Esophagus squamous epithelium (tissue), 5 donors: ENCODE data around the gene DNAH3. TPM values are rescaled to one million over a fixed set of nuclear protein-coding genes. Genes with fewer than 3 reads are reported as not detected.
A peak's percentile ranks its signal among the peaks of the same experiment; 100 is the strongest.

Experiments
- DNase-seq: peaks from one replicate; lab custom pipeline; 2025; lab: John Stamatoyannopoulos, UW
- H3K27ac ChIP-seq, 4 donors: fragments of 200-600 bp; sonication (generic); one replicate each; pipeline ENCODE4 v1.5.1; 2016 to 2019; ENCODE audit warnings: mild to moderate bottlenecking in 1 of 4
- H3K27me3 ChIP-seq, 4 donors: fragments of 200-600 bp; sonication (generic); 1 replicate in 3 of 4; 2 replicates in 1 of 4; pipeline versions ENCODE4 v1.5.1 to v1.6.0; 2017 to 2021; ENCODE audit warnings: antibody characterized with exemption in 1 of 4
- H3K36me3 ChIP-seq, 3 donors: fragments of 200-600 bp; sonication (generic); one replicate each; pipeline ENCODE4 v1.5.1; 2016 to 2019
- H3K4me1 ChIP-seq, 3 donors: fragments of 200-600 bp; sonication (generic); one replicate each; pipeline ENCODE4 v1.5.1; 2017 to 2019
- H3K4me3 ChIP-seq, 4 donors: fragments of 200-600 bp; sonication (generic); 1 replicate in 3 of 4; 2 replicates in 1 of 4; pipeline ENCODE4 v1.5.1; 2016 to 2019; ENCODE audit warnings: mild to moderate bottlenecking in 2 of 4, moderate library complexity in 1 of 4
- H3K9me3 ChIP-seq, 3 donors: fragments of 200-600 bp; sonication (generic); one replicate each; pipeline ENCODE4 v1.5.1; 2016 to 2019
- POLR2A ChIP-seq, 4 donors: fragments of 450-650 bp; IDR thresholded peaks; one replicate each; pipeline ENCODE4 v1.6.1; 2017; ENCODE audit warnings: antibody characterized with exemption in 4 of 4, mild to moderate bottlenecking in 4 of 4, moderate library complexity in 3 of 4
- WGBS, 2 donors: methylation state at CpG; one replicate each; pipeline ENCODE4 v1.1.5; 2018; 5-methylcytosine and 5-hydroxymethylcytosine counted together
- intact Hi-C: fragments of 100-400 bp; cut with DNase I; formaldehyde crosslinking; loops from one replicate; pipeline ENCODE4 v1.15.0; 2022
- total RNA-seq, 4 donors: library from RNA; depleted of rRNA; stranded (reverse); fragments of >200 nt; gene quantifications; one replicate each; pipeline ENCODE4 v1.1.0, GENCODE V29; 2016
- TF ChIP-seq, protein P1 (sequence below), 6 experiments: fragments of 450-650 bp in 4 of 6; fragments of 200-600 bp in 2 of 6; sonication (generic) in 2 of 6; IDR thresholded peaks; one replicate each; pipeline ENCODE4 v1.5.1; 2016 to 2019; ENCODE audit warnings: antibody characterized with exemption in 6 of 6, mild to moderate bottlenecking in 4 of 6, moderate library complexity in 4 of 6
- donor health status: DM: yes; HTN: yes; CAD: no.

Gene DNAH3
- total RNA-seq, 4 donors from 2014 or later: 0.57 TPM; not detected in 2

DNA sequence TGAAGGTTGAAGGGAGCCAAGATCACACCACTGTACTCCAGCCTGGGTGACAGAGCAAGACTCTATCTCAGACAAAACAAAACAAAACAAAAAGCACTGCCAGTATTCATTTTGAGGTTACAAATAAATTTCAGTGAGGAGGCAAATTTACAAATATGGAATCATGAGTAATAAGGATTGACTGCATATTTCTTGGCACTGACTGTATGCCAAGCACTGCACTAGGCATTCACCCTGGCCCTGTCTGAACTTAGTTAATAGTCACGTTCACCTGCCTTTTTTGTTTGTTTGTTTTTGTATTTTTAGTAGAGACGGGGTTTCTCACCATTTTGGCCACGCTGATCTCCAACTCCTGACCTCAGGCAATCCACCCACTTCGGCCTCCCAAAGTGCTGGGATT is 12.9 kb upstream of the DNAH3 start:
- H3K9me3 ChIP-seq: no peaks in the 10 kb centered on the region
- H3K27ac ChIP-seq: peak overlapping the region; percentile 9 to 80 (median 60)
- WGBS, 2 donors: 69 to 70% methylated on average over 4 of the region's 4 CpGs
- H3K27me3 ChIP-seq: no peaks in the 10 kb centered on the region
- intact Hi-C loops: no loop called here
- H3K4me1 ChIP-seq: peaks cover 4 to 58% (median 31%) of the 10 kb centered on the region in 3 donors
- no peak overlapping the region for H3K4me3 ChIP-seq
- H3K36me3 ChIP-seq: peaks cover 0 to 73% (median 15%) of the 10 kb centered on the region in 3 donors
- TF ChIP-seq POLR2A (IDR thresholded peaks at IDR 0.05): no peak
- TF ChIP-seq, protein P1, sequence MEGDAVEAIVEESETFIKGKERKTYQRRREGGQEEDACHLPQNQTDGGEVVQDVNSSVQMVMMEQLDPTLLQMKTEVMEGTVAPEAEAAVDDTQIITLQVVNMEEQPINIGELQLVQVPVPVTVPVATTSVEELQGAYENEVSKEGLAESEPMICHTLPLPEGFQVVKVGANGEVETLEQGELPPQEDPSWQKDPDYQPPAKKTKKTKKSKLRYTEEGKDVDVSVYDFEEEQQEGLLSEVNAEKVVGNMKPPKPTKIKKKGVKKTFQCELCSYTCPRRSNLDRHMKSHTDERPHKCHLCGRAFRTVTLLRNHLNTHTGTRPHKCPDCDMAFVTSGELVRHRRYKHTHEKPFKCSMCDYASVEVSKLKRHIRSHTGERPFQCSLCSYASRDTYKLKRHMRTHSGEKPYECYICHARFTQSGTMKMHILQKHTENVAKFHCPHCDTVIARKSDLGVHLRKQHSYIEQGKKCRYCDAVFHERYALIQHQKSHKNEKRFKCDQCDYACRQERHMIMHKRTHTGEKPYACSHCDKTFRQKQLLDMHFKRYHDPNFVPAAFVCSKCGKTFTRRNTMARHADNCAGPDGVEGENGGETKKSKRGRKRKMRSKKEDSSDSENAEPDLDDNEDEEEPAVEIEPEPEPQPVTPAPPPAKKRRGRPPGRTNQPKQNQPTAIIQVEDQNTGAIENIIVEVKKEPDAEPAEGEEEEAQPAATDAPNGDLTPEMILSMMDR (IDR thresholded peaks at IDR 0.05): no peak
- DNase-seq: no peak

DNA sequence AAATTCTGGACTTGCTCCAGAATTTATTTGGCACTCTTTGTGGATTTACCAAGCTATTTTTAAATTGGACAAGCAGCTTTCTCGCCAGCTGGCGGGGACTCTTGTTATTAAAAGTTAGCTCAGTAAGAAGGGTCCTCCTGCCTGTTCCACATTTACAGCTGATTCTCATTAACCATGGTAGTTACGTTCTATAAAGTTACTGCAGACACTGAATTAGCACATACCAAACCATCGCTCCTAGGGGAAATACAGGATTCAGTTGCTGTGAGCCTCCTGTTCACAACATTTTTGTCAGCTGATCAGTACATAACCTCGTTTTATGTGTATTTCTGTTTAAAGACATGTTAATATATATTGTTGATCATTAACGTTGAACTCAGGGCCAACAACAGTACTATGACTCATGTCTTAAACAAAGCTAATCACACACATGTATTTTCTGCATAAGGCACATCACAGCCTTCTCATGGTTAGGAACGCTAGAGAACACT is 12.1 kb upstream of the DNAH3 start:
- WGBS, 2 donors: 39 to 48% methylated on average over 7 of the region's 7 CpGs
- H3K27ac ChIP-seq: peak overlapping the region in 3 of 4 donors; percentile 55 to 80 (median 66)
- no peak for TF ChIP-seq POLR2A (IDR thresholded peaks at IDR 0.05)
- TF ChIP-seq, protein P1 (IDR thresholded peaks at IDR 0.05): no peak
- H3K36me3 ChIP-seq: peaks cover 0 to 68% (median 15%) of the 10 kb centered on the region in 3 donors
- no peaks in the 10 kb centered on the region for H3K27me3 ChIP-seq
- H3K4me3 ChIP-seq: peak overlapping the region in 1 of 4 donors; percentile 10
- DNase-seq: no peak
- H3K9me3 ChIP-seq: no peaks in the 10 kb centered on the region
- H3K4me1 ChIP-seq: peaks cover 10 to 65% (median 37%) of the 10 kb centered on the region in 3 donors
- intact Hi-C loops: no loop called here

DNA sequence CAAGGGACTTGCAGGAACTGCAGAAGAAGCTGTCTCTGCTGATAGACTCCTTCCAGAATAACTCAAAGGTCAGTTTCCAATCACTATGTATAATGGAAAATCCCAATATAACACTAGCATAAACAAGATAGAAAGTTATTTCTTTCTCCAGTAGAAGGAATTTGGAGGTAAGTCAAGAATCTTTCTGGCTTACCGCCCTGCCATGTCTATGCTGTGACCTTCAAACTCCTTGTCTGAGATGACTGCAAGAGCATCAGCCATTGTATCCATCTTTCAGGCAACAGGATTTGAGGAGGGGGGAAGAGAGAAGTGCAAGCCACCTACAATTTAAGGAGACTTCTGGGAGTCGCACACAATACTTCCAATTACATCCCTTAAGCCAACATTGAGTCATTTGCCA is 10.6 kb upstream of the DNAH3 start:
- H3K4me3 ChIP-seq: no peak overlapping the region
- H3K9me3 ChIP-seq: no peaks in the 10 kb centered on the region
- peaks cover 0 to 54% (median 8%) of the 10 kb centered on the region in 3 donors for H3K36me3 ChIP-seq
- no peak for DNase-seq
- intact Hi-C loops: no loop called here
- peak overlapping the region in 2 of 4 donors; percentile 13 to 95 for H3K27ac ChIP-seq
- no peak for TF ChIP-seq POLR2A (IDR thresholded peaks at IDR 0.05)
- no peaks in the 10 kb centered on the region for H3K27me3 ChIP-seq
- H3K4me1 ChIP-seq: peaks cover 12 to 75% (median 45%) of the 10 kb centered on the region in 3 donors
- WGBS, 2 donors: 50 to 67% methylated on average over 1 to 2 of the region's 2 CpGs

DNA sequence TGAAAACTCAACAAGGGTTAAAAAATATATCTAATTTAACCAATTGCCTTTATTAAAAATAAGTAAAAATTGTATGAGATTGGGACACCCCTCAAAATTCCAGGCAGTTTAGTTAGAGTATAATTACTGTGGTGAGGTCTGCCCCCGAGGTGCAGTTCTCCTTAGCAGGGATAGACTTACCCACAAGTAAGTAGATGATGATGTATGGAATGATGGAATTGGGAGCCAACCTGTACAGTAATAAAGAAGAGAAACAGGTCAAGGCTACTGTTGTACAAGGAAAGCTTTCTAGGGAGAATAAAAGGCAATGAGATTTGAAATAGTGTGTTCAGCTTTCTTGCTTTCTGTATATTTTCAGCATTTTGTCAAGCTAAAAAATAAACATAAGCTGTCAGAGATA is 9.6 kb upstream of the DNAH3 start:
- no peak for DNase-seq
- 38 to 48% methylated on average over 1 of the region's 1 CpG for WGBS, 2 donors
- H3K27me3 ChIP-seq: no peaks in the 10 kb centered on the region
- no peak for TF ChIP-seq POLR2A (IDR thresholded peaks at IDR 0.05)
- TF ChIP-seq, protein P1 (IDR thresholded peaks at IDR 0.05): no peak
- H3K9me3 ChIP-seq: no peaks in the 10 kb centered on the region
- peak overlapping the region in 2 of 4 donors; percentile 72 to 94 for H3K4me3 ChIP-seq
- H3K27ac ChIP-seq: peak overlapping the region in 2 of 4 donors; percentile 94 to 95
- peaks cover 0 to 45% (median 8%) of the 10 kb centered on the region in 3 donors for H3K36me3 ChIP-seq
- intact Hi-C loops: no loop called here
- H3K4me1 ChIP-seq: peaks cover 12 to 75% (median 45%) of the 10 kb centered on the region in 3 donors

DNA sequence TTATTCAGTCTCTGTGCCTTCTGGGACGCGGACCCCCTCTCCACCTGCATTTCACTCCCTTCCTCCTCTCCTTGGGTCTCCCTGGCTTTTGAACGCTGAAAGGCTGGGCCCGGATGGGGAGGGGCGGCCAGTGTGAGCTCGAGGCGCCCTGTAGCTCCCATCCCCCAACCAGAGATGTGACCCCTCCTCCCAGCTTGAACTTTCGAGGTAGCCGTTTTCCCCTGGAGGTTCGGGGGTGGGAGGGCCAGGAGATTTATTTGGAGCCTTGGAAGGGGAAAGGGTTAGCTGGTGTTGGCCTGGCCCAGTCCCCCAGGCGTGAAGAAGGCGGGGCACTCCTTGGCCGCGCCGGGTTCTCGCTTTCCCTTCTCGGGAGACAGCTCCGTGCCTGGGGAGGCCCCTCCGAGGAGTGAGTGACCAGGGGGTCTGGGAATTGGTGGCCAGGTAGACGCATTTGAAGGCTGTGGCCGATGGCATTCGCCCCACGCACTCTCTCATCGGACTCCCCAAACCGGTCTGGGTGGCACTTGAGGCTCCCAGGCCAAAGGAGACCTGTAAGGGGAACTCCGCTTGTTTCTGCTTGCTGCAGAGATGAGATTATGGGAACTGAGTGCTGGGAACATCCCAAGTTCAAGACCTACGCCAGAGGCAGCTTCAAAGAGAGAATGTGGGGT is 8.8 kb upstream of the DNAH3 start:
- peak overlapping the region; percentile 90 to 95 (median 94) for H3K27ac ChIP-seq
- H3K4me3 ChIP-seq: peak overlapping the region; percentile 64 to 94 (median 82)
- intact Hi-C loops: loop anchor here (2.0 kb wide), 1 partner anchor 141 kb away; no protein-coding TSS in a partner anchor
- no peaks in the 10 kb centered on the region for H3K9me3 ChIP-seq
- WGBS, 2 donors: 1 to 3% methylated on average over 8 to 15 of the region's 27 CpGs
- H3K27me3 ChIP-seq: no peaks in the 10 kb centered on the region
- H3K36me3 ChIP-seq: peaks cover 0 to 36% (median 5%) of the 10 kb centered on the region in 3 donors
- peaks cover 12 to 72% (median 45%) of the 10 kb centered on the region in 3 donors for H3K4me1 ChIP-seq
- TF ChIP-seq POLR2A (IDR thresholded peaks at IDR 0.05): peak in 2 of 4 donors; percentile 28 to 36
- TF ChIP-seq, protein P1 (IDR thresholded peaks at IDR 0.05): no peak
- no peak for DNase-seq
